HFFc6 (cell line): Measurements from ENCODE around the gene GPX4. TPM values are rescaled to one million over a fixed set of nuclear protein-coding genes. Genes with fewer than 3 reads are reported as not detected.

Experiments used
- DNase-seq: peaks from one replicate; pipeline ENCODE4 v3.0.0-alpha.2; 2018
- H3K27ac Mint-ChIP-seq: 2 replicates; pipeline ENCODE4 v1.8.0; 2020; ENCODE audit warnings: mild to moderate bottlenecking, mixed read lengths
- H3K27me3 Mint-ChIP-seq: 2 replicates; pipeline ENCODE4 v1.8.0; 2021; ENCODE audit warnings: mild to moderate bottlenecking, moderate library complexity, mixed read lengths; ENCODE audit not compliant: insufficient read depth
- H3K36me3 Mint-ChIP-seq: 2 replicates; pipeline ENCODE4 v1.8.0; 2021; ENCODE audit warnings: low read depth, mixed read lengths
- H3K4me1 Mint-ChIP-seq: 2 replicates; pipeline ENCODE4 v1.8.0; 2020; ENCODE audit warnings: low read depth, mixed read lengths
- H3K4me3 Mint-ChIP-seq: 2 replicates; pipeline ENCODE4 v1.8.0; 2020; ENCODE audit warnings: mild to moderate bottlenecking, moderate library complexity, mixed read lengths
- H3K9me3 Mint-ChIP-seq: 2 replicates; pipeline ENCODE4 v1.8.0; 2020; ENCODE audit warnings: mild to moderate bottlenecking, mixed read lengths
- long read RNA-seq: library from polyadenylated mRNA; unstranded; transcript quantifications from one replicate; pipeline ENCODE4 v2.0.0, GENCODE V29; 2019
- total RNA-seq, 6 experiments: library from RNA; stranded (reverse); fragmentation: NEBNext Ultra II Directional; extraction: Animal tissue kit (Norgen Biotek cat#: 25700); gene quantifications; 2 replicates in 1 of 6; 3 replicates in 5 of 6; pipeline ENCODE4 v1.2.3, GENCODE V29; 2021
- TF ChIP-seq, protein P1 (sequence below): fragments of 200-600 bp; sonication (generic); IDR thresholded peaks from 2 replicates; pipeline ENCODE4 v1.5.0; 2021; ENCODE audit warnings: antibody characterized with exemption, mild to moderate bottlenecking

The GPX4 gene, protein sequence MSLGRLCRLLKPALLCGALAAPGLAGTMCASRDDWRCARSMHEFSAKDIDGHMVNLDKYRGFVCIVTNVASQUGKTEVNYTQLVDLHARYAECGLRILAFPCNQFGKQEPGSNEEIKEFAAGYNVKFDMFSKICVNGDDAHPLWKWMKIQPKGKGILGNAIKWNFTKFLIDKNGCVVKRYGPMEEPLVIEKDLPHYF
- 100 to 1,000 TPM; 193 to 237 (median 223) TPM for total RNA-seq
- long read RNA-seq, transcript GPX4-201 (7 exons, 919 nt): major isoform, 235 of 301 reads
- long read RNA-seq, transcript GPX4-204 (6 exons, 536 nt): minor isoform, 6 of 301 reads
- long read RNA-seq, partial matches to known transcripts: 13 of 301 reads
- long read RNA-seq, other reads (novel, unspliced or antisense): 43 of 301 reads

DNA sequence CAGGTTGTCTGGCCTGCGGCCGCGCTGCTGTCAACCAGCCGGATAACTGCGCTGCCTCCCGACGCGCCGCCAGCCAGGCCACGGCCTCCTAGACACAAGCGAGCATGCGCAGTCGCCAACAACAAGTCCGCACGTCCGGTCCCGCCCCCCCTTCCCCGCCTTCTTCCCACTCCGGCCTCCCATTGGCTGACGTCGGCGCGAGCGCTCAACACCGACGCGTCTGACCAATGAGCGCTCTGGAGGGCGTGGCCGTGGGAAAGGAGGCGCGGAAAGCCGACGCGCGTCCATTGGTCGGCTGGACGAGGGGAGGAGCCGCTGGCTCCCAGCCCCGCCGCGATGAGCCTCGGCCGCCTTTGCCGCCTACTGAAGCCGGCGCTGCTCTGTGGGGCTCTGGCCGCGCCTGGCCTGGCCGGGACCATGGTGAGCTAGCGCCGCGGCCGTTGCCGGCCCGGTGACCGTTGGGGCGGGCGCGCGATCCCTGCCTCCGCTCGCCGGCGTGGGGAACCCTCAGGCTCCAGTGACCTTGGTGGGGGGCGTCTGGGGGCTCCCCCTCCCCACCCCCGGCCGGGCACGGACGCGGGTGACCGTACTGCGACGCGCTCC, at the start of gene GPX4:
Gene GPX4 (plus strand): TSS at position 287 of the 603 bp plus-strand sequence. CDS start 50 bp downstream, at position 337.
- peak; percentile 98 for DNase-seq
- peak within 1 kb of the TSS; percentile 79 for H3K4me3 Mint-ChIP-seq
- H3K27me3 Mint-ChIP-seq: peaks cover 19% of the 10 kb centered on the region
- H3K9me3 Mint-ChIP-seq: peaks cover 17% of the 10 kb centered on the region
- H3K27ac Mint-ChIP-seq: peak within 1 kb of the TSS; percentile 98
- TF ChIP-seq, protein P1, sequence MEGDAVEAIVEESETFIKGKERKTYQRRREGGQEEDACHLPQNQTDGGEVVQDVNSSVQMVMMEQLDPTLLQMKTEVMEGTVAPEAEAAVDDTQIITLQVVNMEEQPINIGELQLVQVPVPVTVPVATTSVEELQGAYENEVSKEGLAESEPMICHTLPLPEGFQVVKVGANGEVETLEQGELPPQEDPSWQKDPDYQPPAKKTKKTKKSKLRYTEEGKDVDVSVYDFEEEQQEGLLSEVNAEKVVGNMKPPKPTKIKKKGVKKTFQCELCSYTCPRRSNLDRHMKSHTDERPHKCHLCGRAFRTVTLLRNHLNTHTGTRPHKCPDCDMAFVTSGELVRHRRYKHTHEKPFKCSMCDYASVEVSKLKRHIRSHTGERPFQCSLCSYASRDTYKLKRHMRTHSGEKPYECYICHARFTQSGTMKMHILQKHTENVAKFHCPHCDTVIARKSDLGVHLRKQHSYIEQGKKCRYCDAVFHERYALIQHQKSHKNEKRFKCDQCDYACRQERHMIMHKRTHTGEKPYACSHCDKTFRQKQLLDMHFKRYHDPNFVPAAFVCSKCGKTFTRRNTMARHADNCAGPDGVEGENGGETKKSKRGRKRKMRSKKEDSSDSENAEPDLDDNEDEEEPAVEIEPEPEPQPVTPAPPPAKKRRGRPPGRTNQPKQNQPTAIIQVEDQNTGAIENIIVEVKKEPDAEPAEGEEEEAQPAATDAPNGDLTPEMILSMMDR: no peak
- H3K4me1 Mint-ChIP-seq: peaks cover 37% of the 10 kb centered on the region
- peaks cover 6% of the 10 kb centered on the region for H3K36me3 Mint-ChIP-seq

DNA sequence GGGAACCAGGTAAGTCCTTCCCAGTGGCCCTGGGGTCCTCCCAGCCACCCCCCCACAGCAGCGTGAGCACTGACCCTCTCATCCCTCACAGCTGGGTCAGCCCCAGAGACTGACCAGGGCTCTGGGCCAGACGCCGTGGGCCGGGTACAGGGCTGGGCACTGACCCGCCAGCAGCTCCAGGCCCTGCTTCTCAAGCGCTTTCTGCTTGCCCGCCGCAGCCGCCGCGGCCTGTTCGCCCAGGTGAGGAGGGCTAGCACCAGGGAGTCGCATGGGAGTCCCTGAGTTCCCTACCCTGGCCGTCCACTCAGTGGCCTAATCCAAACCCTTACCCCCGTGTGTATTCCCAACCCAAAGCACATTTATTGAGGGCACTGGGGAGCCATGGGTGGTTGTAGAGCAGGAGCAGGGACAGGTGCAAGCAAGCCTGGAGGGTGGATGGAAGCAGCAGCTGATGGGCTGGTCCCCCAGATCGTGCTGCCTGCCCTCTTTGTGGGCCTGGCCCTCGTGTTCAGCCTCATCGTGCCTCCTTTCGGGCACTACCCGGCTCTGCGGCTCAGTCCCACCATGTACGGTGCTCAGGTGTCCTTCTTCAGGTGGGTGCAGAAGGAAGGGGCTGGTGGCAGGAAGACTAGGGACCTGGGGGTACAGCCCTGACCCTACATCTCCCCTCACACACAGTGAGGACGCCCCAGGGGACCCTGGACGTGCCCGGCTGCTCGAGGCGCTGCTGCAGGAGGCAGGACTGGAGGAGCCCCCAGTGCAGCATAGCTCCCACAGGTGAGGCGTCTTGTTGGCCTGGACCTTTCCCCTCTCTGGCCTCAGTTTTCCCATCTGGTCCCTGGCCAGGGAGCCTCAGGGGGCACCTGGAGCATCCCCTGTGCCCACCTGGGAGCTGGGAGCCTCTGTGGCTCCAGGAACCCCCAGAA, 49.4 kb upstream of the GPX4 start:
- H3K36me3 Mint-ChIP-seq: peaks cover 12% of the 10 kb centered on the region; the same call in 1 of the 2 replicates

DNA sequence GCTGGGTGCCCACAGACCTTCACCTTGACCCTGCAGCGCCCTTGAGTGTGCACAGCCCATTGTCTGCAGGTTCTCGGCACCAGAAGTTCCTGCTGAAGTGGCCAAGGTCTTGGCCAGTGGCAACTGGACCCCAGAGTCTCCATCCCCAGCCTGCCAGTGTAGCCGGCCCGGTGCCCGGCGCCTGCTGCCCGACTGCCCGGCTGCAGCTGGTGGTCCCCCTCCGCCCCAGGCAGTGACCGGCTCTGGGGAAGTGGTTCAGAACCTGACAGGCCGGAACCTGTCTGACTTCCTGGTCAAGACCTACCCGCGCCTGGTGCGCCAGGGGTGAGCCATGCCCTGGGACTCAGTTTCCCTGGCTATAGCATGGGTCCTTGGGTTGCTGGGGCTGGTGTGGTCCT, 48.8 kb upstream of the GPX4 start:
- no peak overlapping the region for H3K27ac Mint-ChIP-seq

More for the DNA sequence above, 49.4 kb upstream of the GPX4 start:
- Mint-ChIP-seq H3K4me3 (no peak overlapping the region), H3K27ac (no peak overlapping the region), H3K4me1 (no peaks in the 10 kb centered on the region), H3K9me3 (peaks cover 26% of the 10 kb centered on the region; the same call in 1 of the 2 replicates), H3K27me3 (peaks cover 3% of the 10 kb centered on the region)
- TF ChIP-seq, protein P1: no peak
- no peak for DNase-seq

DNA sequence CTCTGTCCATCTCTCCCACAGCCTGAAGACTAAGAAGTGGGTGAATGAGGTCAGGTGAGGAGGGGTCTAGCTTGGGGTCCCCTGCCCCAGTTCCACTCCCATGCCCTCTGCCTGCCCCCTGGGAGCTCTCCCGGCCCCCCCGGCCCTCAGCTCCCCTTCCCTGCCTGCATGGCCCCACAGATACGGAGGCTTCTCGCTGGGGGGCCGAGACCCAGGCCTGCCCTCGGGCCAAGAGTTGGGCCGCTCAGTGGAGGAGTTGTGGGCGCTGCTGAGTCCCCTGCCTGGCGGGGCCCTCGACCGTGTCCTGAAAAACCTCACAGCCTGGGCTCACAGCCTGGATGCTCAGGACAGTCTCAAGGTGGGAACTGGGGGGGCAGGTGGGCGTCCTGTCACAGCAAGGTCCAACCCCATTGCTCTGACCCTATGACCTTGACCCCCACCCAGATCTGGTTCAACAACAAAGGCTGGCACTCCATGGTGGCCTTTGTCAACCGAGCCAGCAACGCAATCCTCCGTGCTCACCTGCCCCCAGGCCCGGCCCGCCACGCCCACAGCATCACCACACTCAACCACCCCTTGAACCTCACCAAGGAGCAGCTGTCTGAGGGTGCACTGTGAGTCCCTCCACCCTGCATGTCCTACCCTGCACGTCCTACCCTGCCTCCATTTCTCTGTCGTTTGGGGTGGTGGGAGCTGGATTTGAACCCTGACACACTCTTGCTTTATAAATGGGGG, 47.7 kb upstream of the GPX4 start:
- TF ChIP-seq, protein P1: no peak
- peaks cover 12% of the 10 kb centered on the region; the same call in 1 of the 2 replicates for H3K36me3 Mint-ChIP-seq
- peaks cover 26% of the 10 kb centered on the region; the same call in 1 of the 2 replicates for H3K9me3 Mint-ChIP-seq
- no peak overlapping the region for H3K27ac Mint-ChIP-seq
- no peak for DNase-seq
- H3K4me1 Mint-ChIP-seq: no peaks in the 10 kb centered on the region
- H3K27me3 Mint-ChIP-seq: peaks cover 3% of the 10 kb centered on the region
- H3K4me3 Mint-ChIP-seq: no peak overlapping the region

More for the DNA sequence above, 48.8 kb upstream of the GPX4 start:
- Mint-ChIP-seq H3K36me3 (peaks cover 12% of the 10 kb centered on the region; the same call in 1 of the 2 replicates), H3K27me3 (peaks cover 3% of the 10 kb centered on the region), H3K4me1 (no peaks in the 10 kb centered on the region), H3K9me3 (peaks cover 26% of the 10 kb centered on the region; the same call in 1 of the 2 replicates), H3K4me3 (no peak overlapping the region)
- no peak for DNase-seq
- TF ChIP-seq, protein P1: no peak
